Measurements from ENCODE around the gene OR2D2.
A peak's percentile ranks its signal among the peaks of the same experiment; 100 is the strongest.
"Not testable (repeated sequence)": the region's sequence is repeated elsewhere in the genome, so short reads cannot be mapped to it uniquely, and the experiment has no call there.

Gene OR2D2, protein sequence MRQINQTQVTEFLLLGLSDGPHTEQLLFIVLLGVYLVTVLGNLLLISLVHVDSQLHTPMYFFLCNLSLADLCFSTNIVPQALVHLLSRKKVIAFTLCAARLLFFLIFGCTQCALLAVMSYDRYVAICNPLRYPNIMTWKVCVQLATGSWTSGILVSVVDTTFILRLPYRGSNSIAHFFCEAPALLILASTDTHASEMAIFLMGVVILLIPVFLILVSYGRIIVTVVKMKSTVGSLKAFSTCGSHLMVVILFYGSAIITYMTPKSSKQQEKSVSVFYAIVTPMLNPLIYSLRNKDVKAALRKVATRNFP

DNA sequence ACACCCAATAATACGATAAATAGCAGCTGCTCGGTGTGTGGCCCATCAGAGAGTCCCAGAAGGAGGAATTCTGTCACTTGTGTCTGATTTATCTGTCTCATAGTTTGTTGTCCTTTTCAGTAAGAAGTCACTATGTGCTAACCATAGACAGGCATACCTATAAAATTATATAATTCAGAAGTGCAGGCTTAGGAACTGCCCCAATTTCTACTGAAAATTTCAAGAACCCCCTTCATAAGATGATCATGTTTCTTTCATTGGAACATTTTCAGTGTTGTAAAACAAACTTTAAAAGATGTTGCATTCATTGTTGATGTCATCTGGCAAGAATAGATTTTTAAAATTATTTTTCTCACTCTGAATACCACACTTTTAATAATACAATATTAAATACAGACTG, at the start of gene OR2D2:
TSS of gene OR2D2 (minus strand) at position 101 of the 400 bp plus-strand sequence. CDS start at position 101, 0 bp downstream.
- DNase-seq, result no peak

DNA sequence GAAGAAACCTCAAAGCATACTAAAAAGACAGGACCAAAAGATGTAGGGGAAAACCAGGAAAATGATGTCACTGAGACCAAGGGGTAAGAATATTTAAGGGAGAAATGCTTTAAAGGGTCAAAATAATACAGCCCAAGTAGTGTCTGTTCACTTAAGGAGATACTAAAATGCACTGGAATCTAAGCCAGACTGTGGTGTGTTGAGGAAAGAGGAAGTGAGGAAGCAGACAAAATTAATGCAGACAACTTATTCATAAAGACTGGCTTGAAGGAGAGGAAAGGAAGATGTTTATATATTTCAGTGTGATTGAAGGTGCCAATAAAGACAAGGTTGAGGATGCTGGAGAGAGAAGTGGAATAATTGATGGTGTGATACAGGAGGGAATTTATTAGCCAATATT, 49.7 kb upstream of the OR2D2 start:
- DNase-seq, result no peak

DNA sequence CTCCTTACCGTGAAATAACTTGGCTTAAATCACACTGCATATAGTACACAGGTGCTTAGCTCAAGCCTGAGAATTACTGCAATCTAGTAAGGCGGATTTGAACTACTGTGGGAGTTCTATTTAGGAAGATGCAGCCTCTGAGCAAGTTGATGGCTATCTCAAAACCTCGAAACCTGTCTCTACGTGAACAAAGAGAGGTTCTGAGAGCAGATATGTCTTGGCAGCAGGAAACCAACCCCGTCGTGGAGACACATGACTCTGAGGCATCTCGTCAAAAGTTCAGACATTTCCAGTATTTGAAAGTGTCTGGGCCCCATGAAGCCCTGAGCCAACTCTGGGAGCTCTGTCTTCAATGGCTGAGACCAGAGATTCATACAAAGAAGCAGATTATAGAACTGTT, 39.8 kb upstream of the OR2D2 start:
- no peak for DNase-seq

DNA sequence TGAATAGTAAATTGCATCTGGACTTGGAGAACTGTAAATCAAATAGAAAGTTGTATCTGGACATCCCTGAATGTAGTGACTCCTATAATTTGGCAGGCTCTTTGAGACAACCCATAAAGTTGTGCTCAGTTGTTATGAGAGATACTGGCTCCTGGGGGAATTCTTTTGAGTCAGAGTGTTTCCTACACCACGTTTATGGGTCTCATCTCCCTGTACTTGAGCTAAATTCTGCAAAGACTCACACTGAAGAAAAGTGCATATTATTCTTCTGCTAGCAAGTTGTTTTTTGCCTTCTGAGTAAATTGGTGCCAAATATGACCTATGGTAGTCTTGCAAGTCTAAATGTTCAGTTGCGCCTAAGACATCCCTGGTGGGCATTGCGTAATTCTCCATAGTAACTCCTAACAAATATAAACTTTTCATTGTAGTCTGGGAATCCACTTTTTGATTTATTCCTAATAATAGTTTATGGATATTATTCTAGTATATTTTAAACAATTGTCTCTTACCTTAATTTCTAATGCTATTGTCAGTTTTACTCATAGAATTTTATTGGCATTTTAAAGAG, 38.9 kb upstream of the OR2D2 start:
- DNase-seq, result no peak

DNA sequence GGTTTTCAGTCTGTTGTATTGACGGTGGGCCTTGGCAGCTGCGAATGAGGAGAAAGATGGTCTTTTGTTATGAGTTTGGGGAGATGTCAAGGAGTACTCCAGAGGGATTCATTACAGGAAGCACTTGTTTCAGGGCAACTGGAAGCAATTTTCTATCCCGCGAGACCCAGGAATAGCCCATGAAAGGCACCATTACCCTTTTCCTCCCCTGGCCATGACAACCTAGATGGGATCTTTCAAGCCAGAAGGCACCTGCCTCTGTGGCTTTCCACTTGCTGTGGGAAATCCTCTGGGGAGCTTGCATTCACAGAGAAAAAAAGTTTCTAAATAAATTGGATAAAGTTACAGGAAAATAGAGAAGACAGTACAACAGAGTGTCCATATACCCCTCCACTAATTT, 36.6 kb upstream of the OR2D2 start:
- DNase-seq, result no peak

DNA sequence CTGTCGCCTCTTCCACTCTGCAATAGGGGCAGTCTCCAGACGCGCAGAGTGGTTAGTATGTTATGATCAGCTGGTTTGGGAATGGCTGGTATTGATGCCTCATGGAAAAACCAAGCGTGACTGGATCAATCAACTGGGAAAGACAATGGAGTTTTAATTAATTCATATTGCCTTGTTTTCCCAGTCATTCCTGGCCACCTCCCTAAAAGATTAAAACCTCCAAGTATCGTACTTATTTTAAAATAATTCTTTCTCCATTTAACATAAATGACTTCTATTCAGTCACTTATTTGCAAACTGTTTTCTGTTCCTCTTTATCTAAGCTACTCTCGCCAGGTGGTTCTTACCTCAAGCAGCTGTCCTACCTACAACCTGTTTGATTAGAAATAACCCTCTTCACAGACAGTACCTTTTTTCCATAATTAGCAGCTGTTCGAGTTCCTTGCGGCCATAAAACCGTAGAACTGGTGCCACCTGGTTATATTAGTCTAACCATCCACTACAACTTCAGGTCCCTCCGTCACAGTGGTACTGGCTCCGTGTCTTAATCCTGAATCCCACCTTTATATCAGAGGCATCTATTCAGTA, 34.8 kb upstream of the OR2D2 start:
- no peak for DNase-seq

DNA sequence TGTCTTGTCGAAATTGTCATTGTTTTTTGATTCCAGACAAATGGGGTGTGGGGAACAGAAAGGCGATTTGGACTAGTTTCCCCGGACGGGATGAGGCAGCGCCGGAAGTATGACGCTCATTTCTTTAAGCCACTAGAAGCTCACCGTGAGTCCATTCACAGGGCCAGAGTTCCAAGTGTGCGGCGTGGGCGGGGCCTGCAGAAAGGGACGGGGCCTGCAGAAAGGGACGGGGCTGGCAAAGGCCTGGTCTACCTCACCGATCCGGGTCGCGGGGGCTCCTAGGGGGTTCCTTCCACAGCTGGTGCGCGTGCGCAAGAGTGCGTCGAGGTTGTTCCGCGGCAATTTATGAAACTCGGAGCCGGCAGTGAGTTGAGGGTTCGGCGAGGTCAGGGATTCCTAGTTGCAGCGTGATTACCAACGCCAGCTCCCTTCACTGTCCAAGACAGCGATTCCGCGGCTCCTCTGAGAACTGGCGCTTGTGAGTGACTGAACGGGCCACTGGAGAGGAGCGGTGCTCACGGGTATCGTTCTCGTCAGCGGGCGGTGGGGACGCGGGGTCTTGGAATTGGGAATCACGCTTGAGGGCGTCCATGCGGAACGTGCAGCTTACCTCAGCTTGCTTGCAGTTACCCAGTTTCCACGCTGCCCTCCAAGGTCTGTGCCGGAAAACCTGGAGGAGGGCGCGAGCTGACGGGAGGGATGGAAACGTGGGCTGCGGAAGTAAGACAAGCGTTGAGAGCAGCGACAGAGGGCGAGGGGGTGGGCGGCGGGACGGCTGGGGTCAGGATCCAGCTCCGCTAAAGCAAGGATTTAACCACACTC, 34.1 kb upstream of the OR2D2 start, which contains the start of gene ZNF215:
TSS of gene ZNF215 (plus strand) at position 219 of the 822 bp plus-strand sequence. CDS start 5,847 bp downstream, outside the sequence.
- peak; percentile 67 to 71 for DNase-seq

DNA sequence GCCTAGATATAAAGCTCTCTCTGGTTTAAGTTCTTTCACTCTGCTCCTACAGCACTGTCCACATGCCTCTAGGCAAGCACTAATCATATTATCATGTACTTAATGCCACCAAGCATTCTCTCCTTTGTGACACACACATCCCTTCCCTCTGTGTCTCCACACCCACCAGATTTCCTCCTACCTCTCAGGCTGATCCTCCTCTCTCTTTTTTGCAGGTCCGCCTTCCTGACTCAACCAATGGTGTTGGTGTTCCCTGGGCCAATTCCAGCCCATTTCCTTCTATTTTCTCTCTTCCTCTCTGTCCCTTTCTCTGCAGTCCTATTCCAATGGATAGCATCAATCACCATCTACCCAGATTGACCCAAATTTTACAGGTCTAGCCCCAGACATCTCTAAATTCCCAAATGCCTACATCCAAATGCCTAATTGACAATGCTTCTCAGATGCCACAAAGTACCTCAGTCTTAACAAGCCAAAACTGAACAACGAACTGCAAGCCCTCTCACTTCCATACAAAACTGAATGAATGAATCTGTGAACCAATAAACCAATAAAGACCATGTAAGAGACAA, 33.4 kb upstream of the OR2D2 start:
- DNase-seq, result no peak

DNA sequence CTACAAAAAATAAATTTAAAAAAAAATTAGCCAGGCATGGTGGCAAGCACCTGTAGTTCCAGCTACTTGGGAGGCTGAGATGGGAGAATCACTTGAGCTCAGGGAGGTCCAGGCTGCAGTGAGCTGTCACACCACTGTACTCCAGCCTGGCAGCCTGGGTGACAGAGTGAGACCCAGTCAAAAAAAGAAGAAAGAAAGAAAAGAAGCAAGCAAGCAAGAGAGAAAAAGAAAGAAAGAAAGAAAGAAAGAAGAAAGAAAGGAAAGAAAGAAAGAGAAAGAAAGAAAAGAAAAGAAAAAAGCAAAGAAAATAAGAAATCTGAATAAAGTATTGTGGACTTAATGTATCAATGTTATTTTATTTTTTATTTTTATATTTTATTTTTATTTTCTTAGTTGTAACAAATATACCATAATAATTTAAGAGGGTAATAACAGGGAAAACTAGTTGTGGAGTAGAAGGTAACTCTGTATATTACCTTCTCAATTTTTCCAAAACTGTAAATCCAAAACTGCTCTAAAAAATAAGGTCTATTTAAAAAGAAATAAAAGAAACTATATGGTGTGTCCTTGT, 32.8 kb upstream of the OR2D2 start:
- DNase-seq, result no peak

DNA sequence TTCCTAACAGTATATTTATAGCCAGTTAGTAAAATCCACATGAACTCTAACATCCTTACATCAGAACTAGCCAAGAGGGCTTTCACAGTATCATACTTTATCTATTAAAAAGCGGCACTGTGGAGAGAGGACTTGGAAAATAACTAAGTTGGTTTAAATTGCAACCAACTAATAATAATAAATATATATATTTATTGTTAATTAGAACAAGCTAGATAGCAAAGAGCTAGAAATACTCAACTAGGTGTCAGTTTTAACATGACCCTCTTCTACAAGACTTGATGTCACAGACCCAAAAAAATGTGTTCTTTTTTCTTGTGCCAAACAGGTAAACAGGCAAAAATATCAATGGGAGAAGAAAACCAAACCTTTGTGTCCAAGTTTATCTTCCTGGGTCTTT, 28.4 kb upstream of the OR2D2 start, which contains the start of gene OR2D3:
TSS of gene OR2D3 (plus strand) at position 301 of the 400 bp plus-strand sequence. CDS start at position 301, 0 bp downstream.
- DNase-seq, result no peak

DNA sequence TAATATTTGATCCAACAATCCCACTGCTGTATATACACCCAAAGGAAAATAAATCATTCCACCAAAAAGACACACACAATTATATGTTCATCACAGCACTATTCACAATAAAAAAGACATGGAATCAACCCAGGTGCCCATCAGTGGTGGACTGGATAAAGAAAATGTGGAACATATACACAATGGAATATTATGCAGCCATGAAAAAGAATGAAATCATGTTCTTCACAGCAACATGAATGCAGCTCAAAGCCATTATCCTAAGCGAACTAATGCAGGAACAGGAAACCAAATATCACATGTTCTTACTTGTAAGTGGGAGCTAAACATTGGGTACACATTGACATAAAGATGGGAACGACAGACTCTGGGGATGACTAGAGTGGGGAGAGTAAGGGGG, 27.4 kb upstream of the OR2D2 start:
- no peak for DNase-seq

DNA sequence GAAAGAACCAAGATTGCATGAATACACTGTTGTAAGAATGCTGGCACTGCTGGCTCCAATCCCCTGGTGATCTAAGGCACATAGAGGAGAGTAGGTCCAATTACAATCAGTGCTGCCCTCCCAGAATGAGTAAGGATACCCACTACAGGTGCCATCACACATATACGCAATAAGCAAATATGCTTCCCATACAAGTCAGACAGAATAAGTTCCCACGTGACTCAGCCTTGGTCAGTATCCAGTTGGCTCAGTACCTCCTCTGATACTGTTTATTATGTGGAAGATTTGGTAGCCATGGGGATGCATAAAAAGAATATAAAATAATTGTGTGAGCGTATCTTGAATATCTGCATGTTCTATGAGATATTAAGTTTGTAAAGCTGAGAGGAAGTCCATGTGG, 19.6 kb upstream of the OR2D2 start:
- no peak for DNase-seq

DNA sequence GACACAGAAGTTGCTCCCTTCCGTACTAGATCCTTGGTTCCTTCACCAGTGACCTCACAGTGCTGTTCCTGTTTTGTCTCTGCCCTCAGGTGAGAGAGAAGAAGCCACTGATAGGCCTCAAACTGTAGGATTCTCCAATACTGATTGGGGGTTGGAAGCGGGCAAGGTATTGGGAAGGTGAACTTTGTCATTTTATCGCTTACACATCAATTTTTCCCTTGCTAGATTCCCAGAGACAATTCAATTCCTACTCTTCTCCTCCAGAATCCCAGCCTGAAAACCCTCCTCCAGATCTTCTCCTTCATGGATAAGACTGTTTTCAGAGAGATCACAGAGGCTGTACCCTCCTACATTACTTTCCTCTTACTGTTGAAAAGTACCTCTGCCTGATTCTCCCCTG, 19.1 kb upstream of the OR2D2 start:
- DNase-seq, result no peak

DNA sequence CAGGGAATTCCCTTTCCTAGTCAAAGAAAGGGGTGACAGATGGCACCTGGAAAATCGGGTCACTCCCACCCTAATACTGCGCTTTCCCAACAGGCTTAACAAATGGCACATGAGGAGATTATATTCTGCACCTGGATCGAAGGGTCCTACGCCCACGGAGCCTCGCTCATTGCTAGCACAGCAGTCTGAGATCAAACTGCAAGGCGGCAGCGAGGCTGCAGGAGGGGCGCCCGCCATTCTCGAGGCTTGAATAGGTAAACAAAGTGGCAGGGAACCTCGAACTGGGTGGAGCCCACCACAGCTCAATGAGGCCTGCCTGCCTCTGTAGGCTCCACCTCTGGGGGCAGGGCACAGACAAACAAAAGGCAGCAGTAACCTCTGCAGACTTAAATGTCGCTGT, 12.5 kb upstream of the OR2D2 start:
- not testable (repeated sequence) for DNase-seq

DNA sequence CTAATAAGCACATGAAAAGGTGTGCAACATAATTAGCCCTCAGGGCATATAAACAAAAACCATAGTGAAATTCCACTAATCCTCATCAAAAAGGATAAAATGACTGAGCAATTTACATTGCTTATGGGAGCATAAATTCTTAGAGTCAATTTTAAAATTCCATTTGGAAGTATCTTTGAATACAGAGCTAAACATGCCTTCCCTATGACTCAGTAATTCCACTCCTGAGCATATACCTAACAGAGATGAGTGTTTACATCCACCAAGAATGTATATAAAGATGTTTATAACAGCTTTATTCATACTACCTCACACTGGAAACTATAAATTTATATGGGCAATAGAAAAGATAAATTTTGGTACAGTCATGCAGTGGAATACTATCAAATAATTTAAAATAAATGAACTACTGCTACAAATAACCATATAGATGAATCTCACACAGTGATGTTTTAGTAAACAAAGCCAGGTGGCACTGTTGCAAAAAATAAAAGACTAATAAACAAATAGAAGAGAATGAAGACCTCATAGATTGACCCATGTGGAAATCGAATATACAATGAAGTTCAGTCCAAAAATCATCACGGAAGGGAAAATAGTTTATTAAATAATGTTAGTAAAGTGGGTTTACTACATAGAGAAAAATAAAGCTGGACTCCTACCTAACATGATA, 8.2 kb upstream of the OR2D2 start:
- DNase-seq, result no peak

DNA sequence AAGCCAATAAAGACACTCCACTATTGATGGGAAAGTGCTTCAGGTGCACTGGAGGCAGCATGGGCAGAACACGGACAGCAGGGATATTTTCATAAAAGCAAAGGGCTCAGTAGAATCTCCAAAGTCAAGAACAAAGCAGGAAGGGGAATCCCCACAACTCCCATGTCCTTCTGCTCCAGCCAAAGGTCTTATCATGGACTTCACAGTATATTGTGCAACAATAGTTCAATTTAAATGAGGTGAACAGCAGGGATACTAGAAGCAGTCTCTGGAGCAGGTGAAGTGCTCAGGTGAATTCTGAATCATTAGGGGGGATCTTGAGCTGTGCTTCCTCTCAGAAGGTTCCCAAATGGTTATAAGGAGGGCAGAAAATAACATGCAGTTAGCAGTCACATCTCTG, 6.6 kb upstream of the OR2D2 start:
- DNase-seq, result no peak

DNA sequence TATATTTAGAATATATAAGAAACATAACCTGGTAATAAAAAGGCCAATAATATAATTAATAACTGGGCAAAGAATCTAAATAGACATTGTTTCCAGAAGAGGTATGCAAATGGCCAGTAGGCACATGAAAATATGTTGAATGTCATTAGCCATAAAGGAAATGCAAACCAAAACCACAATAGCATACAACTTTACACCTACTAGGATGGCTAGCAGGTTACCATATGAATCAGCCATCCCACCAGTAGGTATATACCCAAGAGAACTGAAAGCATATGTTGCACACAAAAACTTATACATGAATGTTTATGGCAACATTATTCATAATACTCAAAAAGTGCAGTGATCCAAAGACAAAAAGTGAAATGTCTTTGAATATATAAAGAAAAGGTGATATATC, 2.7 kb upstream of the OR2D2 start:
- DNase-seq, result no peak

DNA sequence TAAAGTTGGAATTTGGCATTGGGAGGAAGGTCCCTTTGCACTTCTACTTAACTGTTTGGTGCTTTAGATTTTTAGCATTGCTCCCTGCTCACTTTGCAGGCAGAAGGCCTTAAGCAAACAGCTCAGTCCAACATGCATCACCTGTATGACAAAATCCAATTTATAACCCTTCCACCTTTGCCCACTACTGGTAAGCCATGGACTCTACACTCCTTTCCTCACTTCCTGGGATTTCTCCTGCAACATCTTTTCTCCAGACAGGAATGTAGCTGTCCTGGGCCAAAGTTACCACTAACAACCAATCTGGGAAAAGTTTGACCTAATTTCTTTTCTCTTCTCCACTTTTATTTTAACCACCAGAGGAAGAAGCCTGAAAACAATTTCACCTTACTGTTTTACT, 1.8 kb upstream of the OR2D2 start:
- DNase-seq, result no peak

DNA sequence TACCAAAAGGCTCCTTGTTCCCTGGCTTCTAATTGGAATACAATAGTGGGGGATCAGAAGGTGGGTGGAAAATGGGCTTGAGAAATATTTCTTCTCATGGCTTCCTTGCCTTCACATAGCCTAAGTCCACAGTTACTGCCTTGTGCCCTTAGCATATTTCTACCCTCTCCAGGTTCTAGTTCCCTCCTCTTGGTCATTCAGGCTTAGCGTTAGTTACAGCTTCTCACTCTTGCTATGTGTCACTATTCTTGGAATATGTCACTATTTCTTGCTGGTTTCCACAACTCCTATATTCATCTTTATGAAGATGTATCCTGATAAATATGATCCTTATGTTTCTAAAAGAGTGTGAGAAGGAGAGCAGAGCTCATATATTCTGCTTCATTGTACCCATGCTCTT, 2.5 kb downstream of the OR2D2 start:
- DNase-seq, result no peak

DNA sequence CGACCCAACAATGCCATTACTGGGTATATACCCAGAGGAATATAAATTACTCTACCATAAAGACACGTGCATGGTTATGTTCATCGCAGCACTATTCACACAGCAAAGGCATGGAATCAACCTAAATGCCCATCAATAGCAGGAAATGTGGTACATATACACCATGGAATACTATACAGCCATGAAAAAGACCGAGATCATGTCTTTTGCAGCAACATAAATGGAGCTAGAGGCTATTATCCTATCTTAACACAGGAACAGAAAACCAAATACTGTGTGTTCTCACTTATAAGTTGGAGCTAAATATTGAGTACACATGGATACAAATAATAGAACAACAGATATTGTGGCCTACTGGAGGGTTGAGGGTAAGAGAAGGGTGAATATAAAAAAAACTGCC, 3.5 kb downstream of the OR2D2 start:
- DNase-seq, result no peak

DNA sequence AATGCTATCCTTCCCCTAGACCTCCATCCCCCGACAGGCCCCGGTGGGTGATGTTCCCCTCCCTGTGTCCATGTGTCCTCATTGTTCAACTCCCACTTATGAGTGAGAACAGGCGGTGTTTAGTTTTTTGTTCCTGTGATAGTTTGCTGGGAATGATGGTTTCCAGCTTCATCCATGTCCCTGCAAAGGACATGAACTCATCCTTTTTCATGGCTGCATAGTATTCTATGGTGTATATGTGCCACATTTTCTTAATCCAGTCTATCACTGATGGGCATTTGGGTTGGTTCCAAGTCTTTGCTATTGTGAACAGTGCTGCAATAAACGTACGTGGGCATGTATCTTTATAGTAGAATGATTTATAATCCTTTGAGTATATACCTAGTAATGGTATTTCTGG, 4.6 kb downstream of the OR2D2 start:
- not testable (repeated sequence) for DNase-seq

DNA sequence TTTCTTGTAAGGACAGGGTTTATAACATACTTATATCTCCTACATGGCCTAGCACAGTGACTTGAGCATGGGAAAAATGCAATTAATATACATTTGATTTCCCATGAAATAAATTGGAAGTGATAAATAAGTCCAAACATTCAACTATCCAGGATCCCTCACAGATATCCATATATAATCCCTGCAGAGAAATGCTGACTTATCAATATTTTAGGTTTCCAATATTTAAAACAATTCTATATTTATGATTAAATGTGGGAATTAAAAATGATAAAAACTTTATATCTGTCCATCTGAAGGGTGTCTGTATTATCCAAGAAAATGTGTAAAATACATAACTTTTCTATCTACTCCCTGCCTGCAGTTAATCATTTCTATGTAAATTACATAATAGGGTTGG, 9.5 kb downstream of the OR2D2 start:
- DNase-seq, result no peak
